ENCODE data around the gene SKI.

The SKI gene

GRCh38 chr1:2228157-2228594 is at the start of gene SKI:
Gene SKI, plus strand, starts transcription at chr1:2228319. Its CDS starts 448 bp downstream, at chr1:2228767.
- no peak for DNase-seq (ENCODE audit: low read depth)

GRCh38 chr1:2178875-2179274 is 49.2 kb upstream of the SKI start:
- DNase-seq (ENCODE audit: low read depth): no peak

- DNase-seq (ENCODE audit: low read depth): no peak
These were observed 48.7 kb upstream of the SKI start for GRCh38 chr1:2179283-2180013.

GRCh38 chr1:2180297-2181245 is 47.5 kb upstream of the SKI start:
- no peak for DNase-seq (ENCODE audit: low read depth)

GRCh38 chr1:2181271-2181670 is 46.8 kb upstream of the SKI start:
- DNase-seq (ENCODE audit: low read depth): no peak

- no peak for DNase-seq (ENCODE audit: low read depth)
These were observed 46.4 kb upstream of the SKI start for GRCh38 chr1:2181752-2182151.

- no peak for DNase-seq (ENCODE audit: low read depth)
These were observed 45.7 kb upstream of the SKI start for GRCh38 chr1:2182376-2182775.

- no peak for DNase-seq (ENCODE audit: low read depth)
These were observed 44.2 kb upstream of the SKI start for GRCh38 chr1:2183937-2184334.

- DNase-seq (ENCODE audit: low read depth): no peak
These were observed 43.6 kb upstream of the SKI start for GRCh38 chr1:2184531-2184930.

GRCh38 chr1:2184934-2185333 is 43.2 kb upstream of the SKI start:
- no peak for DNase-seq (ENCODE audit: low read depth)

GRCh38 chr1:2185880-2186855 is 42.0 kb upstream of the SKI start:
- DNase-seq (ENCODE audit: low read depth): no peak

- no peak for DNase-seq (ENCODE audit: low read depth)
These were observed 41.2 kb upstream of the SKI start for GRCh38 chr1:2186901-2187300.

- no peak for DNase-seq (ENCODE audit: low read depth)
These were observed 40.5 kb upstream of the SKI start for GRCh38 chr1:2187619-2188018.

GRCh38 chr1:2188336-2188735 is 39.8 kb upstream of the SKI start:
- no peak for DNase-seq (ENCODE audit: low read depth)

- DNase-seq (ENCODE audit: low read depth): peak; percentile 67
These were observed 38.4 kb upstream of the SKI start for GRCh38 chr1:2189459-2190425.

- no peak for DNase-seq (ENCODE audit: low read depth)
These were observed 37.6 kb upstream of the SKI start for GRCh38 chr1:2190491-2190976.

- no peak for DNase-seq (ENCODE audit: low read depth)
These were observed 35.8 kb upstream of the SKI start for GRCh38 chr1:2192031-2192995.

- DNase-seq (ENCODE audit: low read depth): no peak
These were observed 34.4 kb upstream of the SKI start for GRCh38 chr1:2193514-2194281.
